Islet precursor cell (in vitro differentiated cells): Measurements from ENCODE around the gene ADSS1.
A peak's percentile ranks its signal among the peaks of the same experiment; 100 is the strongest.

Source experiments
- DNase-seq: peaks from one replicate; pipeline ENCODE4 v3.0.0-alpha.2; 2018

The ADSS1 gene

DNA sequence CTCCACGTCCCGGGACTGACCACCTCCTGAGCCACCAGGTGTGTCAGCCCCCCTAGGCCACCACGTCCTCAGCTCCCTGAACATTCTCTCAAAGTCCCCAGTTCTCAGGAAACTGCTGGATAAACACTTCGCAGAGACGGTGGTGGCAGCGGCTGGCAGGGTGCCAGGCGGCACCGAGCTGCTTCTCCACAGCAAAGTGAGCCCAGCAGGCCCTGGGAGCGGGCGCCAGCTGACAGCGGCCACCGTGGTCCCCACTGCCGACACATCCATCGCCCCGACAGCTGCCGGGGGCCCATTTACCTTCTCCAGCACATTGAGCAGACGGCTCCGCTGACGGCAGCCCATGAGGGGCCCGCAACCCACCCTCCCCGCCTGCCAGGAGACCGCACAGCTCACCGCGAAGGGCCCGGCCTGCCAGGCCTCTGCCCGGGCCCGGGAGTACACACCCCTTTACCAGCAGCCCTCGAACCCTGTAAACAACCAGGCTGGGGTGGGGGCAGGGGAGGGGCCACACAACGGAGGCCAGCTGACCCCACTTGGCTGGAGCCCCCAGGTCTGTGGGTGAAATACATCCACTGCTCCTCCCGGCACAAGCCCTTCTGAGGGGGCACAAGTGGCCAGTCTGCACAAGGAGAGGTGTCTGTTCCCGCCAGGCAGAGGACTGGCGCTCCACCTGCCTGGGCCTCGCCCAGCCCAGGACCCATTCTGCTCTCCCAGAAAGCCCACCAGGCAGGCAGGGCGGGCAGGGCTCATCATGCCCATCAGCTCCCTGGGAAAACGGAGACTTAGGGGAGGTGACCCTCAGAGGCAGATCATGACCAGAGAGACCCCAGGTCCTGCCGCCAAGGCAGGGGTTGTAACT lies 61.0 kb downstream of the ADSS1 start:
- DNase-seq = no peak

DNA sequence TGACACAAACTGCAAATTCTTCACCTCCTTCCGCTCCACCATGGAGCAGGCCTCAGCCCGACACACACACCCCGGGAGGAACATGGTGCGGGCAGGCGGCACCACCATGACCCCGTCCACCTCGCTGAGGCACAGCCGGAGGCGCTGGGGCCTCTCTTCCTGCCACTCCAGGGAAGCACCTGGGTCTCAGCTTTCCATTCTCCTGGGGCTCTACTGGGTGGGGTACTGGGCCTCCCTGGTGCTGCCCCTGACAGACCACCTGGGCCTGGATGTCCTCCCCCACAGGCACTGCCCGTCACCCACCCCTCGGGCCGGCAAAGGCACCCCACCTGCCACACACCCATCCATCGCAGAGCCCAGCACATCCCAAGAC lies 61.7 kb downstream of the ADSS1 start:
- no peak for DNase-seq

DNA sequence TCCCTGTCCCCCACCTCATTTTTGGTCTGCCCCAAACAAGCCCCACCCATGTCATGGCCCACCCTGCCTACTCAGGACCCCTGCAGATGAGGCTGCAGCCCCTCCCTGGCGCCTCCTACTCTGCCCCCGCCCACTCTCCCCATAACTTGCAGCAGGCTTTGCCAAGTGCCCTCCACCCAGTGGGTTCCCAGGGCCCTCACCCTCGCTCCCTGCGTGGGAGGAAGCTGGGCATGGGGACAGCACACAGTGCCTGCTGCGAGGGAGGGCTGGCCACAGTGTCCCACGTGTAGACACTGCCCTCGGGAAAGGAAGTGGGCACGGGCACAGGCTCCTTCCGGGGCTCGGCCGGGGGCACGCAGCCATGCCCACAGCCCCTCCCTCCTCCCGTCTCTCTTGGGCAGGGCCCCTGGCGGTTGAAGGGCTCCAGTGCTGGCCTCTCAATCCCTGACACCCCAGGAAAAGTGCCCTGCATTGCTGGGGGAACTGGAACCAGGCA lies 62.1 kb downstream of the ADSS1 start:
- no peak for DNase-seq

DNA sequence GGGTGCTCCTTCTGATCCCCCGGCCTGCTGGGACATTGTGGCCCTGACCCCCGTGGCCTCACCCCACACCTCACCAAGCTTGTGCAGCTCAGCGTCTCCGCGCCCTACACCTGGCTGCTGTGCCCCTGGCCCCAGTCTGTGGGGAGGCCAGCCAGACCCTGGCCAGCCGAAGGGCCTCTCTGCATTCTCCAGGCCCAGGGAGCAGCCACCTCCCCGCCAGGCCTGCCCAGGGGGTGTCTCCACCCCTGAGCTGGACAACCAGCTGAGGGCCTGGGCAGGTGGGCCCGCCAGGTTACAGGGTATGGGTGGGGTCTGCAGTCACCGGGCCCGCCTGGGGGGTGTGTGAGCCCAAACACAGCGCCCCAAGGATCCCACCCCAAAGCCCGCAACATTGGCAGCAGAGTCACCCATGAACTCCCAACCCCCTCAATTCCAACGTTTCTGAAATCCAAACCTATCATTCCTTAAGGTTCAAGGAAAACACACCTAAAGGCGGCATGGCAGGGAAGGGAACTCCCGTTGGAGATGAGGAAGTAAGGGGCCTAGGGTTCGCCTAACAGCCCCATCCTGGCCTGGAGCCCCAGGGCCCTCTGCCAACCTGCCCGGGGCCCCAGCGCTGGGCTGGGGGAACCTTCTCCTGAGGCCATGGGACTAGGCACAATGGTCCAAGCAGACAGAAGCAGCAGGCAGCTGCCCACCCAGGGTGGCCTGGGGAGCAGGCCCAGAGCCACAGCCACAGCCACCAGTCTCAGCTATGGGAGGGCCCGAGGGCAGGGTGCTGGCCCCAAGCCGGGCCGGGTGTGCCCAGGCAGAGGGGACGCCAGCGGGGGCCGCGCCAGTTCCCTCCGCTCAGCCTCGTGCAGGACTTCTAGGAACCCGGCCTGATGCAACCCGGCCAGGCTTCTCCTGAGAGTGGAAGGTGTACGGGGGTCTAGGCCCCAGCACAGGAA lies 63.0 kb downstream of the ADSS1 start:
- DNase-seq = no peak

DNA sequence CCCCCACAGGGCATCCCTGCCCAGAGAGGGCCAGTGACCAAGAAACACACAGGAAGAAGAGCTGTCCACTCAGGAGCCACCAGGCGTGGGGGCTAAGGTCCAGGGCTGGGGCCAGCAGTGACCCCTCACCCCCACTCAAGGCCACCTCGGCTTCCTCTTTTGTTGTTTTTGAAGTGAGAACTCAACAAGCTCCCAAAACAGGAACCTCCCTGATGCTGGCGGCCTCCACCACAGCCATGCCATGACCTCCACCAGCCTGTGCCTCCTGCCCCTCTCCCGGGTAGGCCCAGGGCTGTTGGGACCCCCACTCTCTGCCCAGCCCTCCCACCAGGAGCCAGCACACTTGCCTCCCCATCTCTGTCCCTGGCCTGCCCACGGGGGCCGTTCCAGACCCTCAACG lies 63.7 kb downstream of the ADSS1 start:
- DNase-seq = no peak

DNA sequence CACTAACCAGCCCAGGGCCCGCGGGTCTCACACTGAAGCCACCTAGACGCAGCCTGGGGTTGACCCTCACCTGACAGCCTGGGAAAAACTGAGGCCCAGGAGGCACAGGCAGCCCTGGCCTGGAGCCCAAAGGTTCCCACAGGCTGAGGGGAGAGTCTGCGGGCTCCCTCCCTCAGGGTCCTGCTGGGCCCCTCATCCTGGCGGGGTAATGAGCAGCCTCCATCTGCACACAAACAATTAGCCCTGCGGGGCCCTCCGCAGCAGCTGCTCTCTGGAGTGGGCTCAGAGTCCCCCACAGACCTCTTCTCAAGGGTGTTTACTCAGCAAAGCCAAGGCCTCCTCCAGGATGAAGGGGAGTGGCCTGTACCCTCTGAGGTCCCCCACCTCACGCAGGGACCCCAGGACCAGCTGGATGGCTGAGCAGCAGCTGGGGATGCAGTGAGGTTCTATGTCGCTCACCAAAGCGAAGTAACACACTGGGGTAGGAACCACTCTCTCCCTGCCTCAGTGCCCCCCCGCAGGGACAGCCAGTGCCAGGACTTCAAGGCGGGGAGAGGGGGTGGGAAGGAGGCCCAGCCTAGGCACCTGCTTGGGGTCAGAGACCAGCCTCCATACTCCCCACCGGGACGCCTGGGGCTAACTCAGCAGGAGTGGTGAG lies 64.3 kb downstream of the ADSS1 start:
- no peak for DNase-seq

DNA sequence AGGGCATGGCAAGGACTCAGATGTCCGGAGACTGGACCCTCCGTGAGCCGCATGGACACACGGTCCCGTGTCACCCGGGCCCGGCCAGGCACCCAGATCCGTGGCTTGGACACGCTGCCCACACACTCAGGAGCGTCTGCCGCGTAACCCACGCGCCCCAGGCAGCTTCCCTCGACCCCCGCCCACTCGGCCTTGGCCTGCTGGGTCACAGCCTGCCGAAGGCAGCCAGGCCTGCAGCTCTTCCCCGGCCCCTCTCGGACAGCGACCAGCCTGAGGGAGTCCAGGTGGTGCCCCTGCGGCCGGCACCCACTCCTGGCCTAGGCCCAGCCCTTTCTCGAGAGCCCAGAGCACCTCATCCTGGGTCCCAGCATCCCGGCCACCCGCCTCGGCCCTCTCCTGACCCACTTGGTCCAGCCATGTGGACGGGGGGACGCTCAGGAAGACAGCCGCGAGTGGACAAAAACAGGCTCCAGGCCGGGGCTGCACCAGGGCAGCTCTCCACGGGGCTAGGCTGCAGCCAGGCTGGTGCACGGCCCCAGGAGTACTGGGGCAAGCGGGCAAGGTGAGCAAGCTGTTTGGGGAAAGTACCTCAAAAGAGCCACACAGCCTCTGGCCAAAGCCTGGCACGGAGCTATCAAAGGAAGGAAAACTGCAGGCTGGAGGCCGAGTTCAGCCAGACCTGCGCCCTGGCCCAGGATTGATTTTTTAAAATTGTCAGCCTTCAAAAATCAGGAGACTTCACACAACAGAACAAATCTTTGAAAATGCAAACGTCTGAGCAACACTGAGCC lies 65.0 kb downstream of the ADSS1 start:
- DNase-seq = no peak

DNA sequence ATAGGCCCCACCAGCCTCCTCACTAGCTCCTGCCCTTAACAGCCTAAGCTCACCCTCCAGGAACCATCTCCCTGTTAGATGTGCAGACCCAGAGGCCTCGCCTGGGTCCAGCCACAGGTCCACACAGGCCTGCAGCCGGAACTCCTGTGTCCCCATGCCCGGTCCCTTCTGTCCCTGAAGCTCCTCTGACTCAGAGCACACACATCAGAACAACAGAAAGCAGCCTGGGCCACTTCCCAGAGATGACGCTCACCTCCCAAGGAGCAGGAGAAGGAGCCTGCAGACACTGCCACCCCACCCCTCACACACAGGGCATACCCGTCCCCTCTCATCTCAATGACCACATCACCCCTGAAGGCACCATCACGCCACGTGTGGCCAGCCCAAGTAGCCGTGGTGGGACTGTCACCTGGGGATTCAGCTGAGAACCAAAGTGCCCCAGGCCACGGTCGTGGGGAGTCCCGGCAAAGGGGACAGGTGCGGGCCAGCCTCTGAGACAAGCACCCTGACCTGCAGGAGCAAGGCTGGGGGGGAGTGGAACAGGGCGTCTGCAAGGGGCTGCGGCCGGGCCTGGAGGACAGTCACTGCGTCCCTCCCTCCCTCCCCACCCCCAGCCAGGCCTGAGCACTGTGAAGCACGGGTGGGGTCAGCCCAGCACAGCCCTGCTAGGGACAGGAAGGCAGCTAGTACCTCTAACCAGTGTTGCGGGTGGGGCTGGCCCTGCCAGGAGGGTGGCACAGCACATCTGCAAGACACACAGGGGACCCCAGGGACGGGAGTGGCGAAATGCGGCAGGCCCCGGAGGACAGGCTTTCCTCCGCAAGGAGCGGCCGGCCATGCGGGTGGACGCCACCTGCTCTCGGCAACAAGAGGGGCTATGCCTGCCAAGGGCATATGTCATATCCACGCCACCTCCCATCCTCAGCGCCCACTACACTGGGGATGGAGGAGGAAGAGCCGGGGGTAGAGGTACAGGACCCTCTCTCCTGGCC lies 66.0 kb downstream of the ADSS1 start:
- no peak for DNase-seq

DNA sequence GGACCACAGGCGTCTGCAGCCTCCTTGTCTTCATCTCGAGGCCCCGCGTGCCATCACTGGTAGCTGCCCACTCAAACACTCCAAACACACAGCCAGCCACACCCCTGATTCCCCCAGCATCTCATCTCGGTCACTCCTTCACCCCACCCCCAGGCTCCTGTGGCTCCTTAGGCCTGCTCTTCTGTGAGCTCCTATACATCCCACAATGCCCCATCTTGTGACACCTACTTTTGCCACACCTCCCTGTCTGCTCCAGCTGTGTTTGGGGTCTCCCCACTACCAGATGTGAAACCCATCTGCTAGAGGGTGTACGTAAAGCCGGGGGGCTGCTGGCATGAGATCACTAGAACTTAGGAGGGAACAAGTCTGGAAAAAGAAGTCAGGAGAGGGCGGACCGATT lies 67.4 kb downstream of the ADSS1 start:
- no peak for DNase-seq

DNA sequence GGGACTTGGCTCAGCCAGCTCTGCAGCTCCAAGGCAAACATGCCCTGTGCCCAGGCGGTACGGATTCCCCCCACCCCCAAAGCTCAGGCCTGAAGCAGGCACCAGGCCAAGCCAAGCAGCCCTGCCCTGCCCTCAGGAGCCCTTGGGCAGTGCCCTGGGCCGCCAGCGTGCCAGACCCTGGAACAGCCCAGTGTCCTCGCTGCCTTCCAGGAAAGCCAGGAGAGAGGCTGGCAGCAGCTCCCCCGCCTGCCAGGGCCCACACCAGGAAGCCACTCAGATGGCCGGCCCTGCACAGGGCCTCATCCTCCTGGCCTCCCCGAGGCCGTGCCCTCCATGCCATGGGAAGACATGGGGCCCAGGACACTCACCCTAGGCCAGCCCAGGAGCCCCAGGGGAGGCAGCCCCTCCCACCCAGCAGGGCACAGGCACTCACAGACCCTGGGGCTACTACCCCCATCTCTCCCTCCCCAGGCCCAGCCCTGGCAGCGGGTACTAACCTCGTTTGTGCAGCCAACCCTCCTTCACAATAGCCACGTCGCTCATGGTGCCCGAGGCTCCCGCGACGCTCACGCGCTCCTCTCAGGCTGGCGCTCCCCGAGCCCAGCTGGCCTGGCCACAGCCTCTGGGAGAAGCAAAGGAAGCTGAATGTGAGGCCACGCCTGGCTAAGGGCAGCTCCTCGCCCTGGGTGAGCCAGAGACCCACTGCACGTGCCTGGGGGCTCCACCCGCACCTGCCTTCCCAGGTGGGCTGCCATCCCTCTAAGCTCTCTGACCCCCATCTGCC lies 68.3 kb downstream of the ADSS1 start:
- DNase-seq = no peak

DNA sequence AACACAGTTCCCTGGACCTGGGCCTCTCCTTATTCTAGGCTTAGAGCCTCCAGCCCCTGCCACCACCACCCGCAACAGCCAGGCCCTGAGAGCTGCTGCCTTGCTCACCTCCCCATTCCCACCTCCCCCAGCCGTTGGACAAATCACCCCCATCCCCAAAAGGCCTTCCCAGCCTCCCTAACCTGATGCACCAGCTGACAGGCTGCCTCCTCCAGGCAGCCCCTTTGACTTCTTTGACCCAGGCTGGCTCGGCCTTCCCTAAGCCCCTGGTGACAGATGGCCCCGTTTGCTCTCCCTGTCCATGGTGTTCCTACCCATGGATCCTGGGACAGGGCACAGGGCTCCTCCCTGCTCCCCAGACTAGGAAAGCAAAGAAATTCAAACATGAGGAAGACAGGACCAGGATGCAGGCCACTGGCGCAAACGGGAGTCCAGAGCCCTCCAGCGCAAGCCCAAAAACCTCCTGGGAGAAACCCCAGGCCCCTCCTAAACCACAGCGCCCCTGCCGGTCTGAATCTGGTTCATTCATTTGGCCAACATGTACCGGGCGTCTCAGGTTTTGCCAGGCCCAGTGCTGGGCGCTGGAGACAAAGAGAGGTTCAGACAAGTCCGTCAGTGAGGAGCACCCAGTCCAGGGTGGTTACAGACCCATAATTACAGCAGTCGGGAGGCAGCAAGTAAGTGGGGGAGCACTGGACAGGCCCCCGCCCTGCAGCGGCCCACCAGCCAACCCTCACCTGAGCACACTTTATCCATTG lies 69.1 kb downstream of the ADSS1 start:
- no peak for DNase-seq

DNA sequence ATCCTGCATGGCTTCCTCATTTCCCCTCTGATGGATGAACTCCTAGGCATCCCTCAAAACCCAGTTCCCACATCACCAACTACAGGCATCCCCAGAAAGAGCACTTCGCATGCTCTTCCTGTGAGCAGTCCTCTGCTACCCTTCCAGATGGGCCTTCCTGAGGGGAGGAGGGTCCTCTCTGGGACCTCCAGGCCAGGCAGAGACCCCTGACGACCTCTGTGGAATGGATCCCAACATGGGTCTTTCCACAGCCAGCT lies 69.6 kb downstream of the ADSS1 start:
- DNase-seq = no peak

DNA sequence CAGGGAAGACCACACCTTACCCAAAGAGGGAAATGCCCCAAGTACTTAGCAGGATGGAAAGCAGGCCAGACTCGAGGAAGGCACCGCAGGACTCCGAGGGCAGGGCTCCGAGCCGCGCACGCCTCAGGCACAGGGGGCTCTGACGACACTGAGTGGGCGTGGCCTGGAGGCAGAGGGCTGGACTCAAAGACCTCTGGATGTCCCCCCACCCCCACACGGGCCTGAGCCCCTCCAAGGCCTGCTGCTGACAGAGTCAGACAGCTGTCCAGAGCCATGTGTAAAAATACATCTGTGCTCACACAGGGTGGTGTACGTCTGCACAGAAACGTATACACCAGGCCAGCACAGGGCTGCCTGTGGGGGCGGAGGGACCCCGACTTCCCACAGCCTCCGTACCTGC lies 70.1 kb downstream of the ADSS1 start:
- DNase-seq = peak; percentile 82

DNA sequence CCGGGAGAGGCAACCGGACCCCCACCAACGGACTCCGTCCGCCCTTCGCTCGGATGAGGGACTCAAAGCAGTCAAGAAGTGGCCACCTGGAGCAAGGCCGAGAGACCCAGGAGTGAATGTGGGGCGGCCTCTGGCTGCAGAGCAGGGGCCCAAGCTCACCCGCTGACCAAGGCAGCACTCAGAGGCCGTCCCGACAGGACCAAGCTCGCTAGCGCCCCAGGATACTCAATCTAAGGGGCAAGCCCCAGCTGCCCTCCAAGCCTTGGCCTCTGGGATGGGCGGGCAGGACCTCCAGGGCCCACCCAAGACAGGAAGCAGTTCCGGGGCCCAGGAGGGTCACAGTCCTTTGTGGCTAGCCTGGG lies 70.6 kb downstream of the ADSS1 start:
- peak; percentile 68 for DNase-seq

DNA sequence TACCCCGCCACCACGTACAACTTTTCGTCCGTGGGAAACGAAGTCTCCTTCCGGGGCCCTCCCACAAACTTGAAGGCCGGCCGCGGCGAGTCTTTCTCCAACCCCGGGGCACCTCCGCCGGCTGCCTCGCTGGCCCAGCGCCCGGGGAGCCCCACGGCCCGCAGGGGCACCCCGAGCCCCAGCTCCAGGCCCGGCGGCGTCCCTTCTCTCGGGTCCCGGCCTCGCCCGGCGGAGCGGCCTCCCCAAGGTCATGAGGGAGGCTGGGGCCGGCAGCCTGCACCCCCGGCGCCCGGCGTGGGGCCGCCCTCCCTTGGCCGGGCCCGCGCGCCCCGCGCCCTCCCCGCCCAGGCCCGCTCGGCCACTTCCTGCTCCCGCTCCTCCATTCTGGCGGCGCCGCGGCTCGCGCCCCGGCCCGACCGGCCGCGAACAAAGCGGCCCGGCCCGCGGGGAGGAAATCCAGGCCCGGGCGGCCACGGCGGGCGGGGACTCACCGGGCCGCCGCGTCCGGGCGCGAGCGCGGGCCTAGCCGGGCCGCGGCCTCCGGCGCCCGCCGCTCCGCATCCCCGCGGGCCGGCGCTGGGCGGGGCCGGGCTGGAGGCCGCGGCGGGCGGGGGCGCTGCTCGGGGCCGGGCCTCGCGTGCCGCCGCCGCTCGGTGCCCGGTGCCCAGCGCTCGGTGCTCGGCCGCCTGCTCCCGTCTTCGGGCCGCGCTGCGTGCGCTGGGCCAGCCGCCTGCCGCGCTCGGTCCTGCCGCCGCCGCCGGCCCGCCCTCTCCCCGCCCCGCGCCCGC lies 71.2 kb downstream of the ADSS1 start, which contains the start of gene AKT1:
Gene AKT1, minus strand, starts transcription at position 756 of the 788 bp plus-strand sequence. CDS start 3,105 bp downstream, outside the sequence.
- no peak for DNase-seq

DNA sequence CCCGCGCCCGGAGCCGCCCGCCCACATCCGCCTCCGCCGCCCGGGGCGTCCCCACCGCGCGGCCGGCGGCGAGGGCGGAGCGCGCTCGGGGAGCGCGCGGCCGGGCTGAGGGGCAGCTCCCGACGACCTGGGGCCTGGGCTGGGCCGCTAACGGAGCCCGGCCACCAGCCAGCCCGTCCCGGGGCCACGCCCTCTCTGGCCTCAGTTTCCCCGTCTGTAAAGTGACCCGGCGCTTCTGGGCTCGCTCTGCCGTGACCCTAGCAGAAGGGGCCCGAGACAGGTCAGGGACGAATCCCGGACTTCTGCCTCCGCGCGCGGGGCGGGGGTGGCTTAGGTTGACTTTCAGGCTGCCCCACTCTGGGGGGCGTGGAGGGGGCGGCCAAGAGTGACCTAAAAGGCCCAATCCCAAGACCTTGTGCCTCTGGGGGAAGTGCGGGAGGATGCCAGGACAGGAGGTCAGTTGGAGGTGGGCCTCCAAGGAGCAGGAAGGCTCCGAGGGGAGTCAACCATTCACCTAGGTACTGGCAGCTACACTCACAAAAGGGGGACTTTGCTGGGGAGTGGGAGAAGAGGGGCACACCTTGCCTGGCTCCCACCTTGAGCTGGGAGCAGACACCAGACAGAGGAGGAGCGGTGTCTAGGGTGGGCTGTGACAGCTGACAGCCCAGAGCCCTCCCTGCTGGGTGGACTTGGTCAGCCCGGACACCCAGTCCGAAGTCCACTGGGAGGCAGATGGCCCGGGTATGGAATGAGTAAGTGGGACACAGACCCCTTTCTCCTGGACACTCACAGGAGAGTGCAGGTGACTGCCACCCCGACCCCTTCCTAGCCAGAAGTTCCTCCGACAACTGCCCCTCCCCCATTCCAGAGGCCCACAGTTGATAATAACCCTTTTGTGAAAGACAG lies 72.0 kb downstream of the ADSS1 start:
- DNase-seq = peak; percentile 62

DNA sequence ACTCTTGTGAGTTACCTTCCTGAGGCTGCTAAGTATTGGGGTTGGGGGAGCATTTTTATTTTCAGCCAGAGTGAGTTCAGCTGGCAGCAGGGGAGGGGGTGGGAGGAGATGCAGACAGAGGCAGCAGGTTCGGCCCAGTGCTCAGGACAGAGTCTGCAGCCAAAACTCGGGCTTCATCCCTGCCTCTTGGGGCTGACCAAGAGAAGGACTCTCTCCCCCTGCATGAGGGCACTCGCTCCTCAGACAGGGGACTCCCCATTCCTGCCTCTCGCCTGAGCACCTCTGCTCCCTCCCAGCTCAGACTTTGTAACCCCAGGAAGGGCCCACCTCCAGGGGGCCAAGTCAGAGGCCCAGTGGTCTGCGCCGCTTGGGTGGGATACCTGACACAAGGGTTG lies 72.7 kb downstream of the ADSS1 start:
- DNase-seq = no peak
